AG10803 (cell line): Measurements from ENCODE around the gene ITGA1.
A peak's percentile ranks its signal among the peaks of the same experiment; 100 is the strongest.
"Not testable (repeated sequence)": the region's sequence is repeated elsewhere in the genome, so short reads cannot be mapped to it uniquely, and the experiment has no call there.

ENCODE experiments used
- DNase-seq: peaks from one replicate; pipeline ENCODE4 v3.0.0; 2010; ENCODE audit warnings: low read depth
- H3K4me3 ChIP-seq: 2 replicates; pipeline ENCODE4 v1.5.1; 2011; ENCODE audit warnings: mild to moderate bottlenecking, low read length, control low read depth
- TF ChIP-seq, protein P1 (sequence below): conservative IDR thresholded peaks from 2 replicates; pipeline ENCODE4 v1.5.1; 2011; ENCODE audit warnings: mild to moderate bottlenecking, low read length, control low read depth, inconsistent platforms

Gene ITGA1

DNA sequence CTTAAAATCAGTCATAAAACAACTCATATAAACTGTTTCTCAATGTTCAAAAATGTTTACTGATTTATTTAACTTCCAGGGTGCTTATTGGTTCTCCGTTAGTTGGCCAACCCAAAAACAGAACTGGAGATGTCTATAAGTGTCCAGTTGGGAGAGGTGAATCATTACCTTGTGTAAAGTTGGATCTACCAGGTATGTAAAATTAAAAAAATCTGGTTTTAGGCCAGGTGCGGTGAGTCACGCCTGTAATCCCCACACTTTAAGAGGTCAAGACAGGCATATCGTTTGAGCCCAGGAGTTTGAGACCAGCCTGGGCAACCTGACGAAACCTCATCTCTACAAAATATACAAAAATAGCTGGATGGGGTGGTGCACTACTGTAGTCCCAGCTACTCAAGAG lies 73.7 kb downstream of the ITGA1 start:
- H3K4me3 ChIP-seq = no peak overlapping the region
- TF ChIP-seq, protein P1, sequence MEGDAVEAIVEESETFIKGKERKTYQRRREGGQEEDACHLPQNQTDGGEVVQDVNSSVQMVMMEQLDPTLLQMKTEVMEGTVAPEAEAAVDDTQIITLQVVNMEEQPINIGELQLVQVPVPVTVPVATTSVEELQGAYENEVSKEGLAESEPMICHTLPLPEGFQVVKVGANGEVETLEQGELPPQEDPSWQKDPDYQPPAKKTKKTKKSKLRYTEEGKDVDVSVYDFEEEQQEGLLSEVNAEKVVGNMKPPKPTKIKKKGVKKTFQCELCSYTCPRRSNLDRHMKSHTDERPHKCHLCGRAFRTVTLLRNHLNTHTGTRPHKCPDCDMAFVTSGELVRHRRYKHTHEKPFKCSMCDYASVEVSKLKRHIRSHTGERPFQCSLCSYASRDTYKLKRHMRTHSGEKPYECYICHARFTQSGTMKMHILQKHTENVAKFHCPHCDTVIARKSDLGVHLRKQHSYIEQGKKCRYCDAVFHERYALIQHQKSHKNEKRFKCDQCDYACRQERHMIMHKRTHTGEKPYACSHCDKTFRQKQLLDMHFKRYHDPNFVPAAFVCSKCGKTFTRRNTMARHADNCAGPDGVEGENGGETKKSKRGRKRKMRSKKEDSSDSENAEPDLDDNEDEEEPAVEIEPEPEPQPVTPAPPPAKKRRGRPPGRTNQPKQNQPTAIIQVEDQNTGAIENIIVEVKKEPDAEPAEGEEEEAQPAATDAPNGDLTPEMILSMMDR = no peak
- DNase-seq = no peak

DNA sequence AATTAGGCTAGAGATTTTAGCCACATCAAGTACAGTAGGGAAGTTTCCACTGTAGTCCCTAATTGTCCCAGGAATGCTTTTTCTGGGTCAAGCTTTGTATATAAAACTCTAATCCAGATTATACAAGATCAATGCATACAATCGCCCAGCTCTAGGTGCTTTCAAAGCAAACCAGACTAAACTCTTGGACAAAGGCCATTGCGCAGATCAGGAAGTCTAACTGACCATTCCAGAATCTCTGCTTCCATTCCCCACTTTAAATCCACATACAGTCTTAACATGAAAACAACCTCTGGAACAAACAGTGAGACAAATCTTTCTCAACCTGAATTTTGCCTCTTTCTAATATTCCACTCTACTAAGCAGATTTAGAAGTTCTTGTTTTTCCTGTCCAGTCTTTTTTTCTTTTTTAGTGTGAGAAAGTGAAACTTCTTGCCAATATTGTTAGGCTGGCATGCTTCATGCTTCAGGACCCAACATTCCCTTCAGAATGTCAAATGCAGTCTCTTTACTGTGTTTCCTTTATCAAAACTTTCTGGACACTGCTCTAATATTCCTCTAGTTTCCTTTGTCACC lies 76.1 kb downstream of the ITGA1 start:
- TF ChIP-seq, protein P1 = no peak
- no peak for DNase-seq
- no peak overlapping the region for H3K4me3 ChIP-seq

DNA sequence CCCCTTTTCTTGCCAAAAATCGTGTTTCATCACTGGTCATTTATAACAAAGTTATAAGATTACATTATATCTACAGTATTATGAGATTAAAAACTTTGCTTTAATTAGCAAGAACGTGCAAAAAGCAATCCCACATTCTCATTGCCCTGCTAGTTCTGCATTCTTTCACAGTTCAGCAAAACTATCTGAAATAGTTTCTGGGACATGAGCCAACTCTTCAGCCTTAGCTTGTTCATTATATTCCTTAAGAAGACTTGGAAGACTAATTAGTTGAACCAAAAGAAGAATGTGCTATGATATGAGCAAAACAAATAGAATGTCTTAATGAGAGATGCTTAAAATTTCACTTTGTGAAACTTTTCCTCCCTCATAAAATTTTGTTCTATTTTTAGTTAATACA lies 76.7 kb downstream of the ITGA1 start:
- no peak overlapping the region for H3K4me3 ChIP-seq
- TF ChIP-seq, protein P1 = no peak
- peak; percentile 87 for DNase-seq

DNA sequence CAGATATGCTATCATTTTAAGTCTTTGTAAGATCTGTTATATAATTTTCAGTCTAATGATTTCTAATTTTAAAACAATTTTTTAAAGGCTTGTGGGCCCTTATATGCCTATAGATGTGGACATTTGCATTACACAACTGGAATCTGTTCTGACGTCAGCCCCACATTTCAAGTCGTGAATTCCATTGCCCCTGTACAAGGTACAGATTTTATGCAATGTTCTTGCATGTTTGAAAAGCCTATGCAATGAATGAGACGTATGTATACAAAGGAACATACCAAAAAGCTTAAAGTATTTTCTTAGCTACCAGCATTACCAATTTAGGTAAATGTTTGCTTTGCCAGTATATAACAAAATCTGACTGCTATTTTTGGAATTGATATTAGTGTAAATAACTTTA lies 77.2 kb downstream of the ITGA1 start:
- H3K4me3 ChIP-seq = no peak overlapping the region
- TF ChIP-seq, protein P1 = no peak
- no peak for DNase-seq

- not testable (repeated sequence) for DNase-seq, H3K4me3 ChIP-seq
These were observed 78.3 kb downstream of the ITGA1 start for GRCh38 chr5:52865991-52866390.

- DNase-seq = no peak
- no peak overlapping the region for H3K4me3 ChIP-seq
- TF ChIP-seq, protein P1 = no peak
These were observed 80.1 kb downstream of the ITGA1 start for GRCh38 chr5:52867809-52868208.

DNA sequence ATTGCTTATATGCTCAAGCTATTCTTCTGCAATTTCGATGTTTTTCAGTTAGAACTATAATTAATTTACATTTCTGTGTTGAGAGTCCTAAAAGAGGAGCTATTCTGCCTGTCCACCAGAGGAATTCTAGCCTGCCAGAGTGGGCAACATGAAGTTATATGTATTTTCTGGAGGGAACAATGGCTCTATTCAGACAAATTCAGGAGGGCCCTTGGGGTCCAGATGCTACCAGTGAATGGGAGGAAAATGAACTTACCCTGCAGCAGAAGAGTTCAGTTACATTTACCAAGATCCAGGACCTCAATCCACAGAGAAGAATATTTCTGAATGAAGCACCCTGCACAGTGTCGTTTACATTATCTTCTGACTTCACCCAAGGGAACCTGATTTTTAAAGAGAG lies 80.7 kb downstream of the ITGA1 start:
- DNase-seq = no peak
- TF ChIP-seq, protein P1 = no peak
- no peak overlapping the region for H3K4me3 ChIP-seq

- TF ChIP-seq, protein P1 = no peak
- no peak overlapping the region for H3K4me3 ChIP-seq
- DNase-seq = no peak
These were observed 81.7 kb downstream of the ITGA1 start for GRCh38 chr5:52869391-52869790.
